ENCODE data around the gene IPO5.
"Not testable (repeated sequence)": the region's sequence is repeated elsewhere in the genome, so short reads cannot be mapped to it uniquely, and the experiment has no call there.

IPO5 gene

GRCh38 chr13:97951376-97951775 lies 2.1 kb upstream of the IPO5 start:
- DNase-seq, result no peak

- not testable (repeated sequence) for DNase-seq
Measured at GRCh38 chr13:97952831-97953230, 644 bp upstream of the IPO5 start.

DNA sequence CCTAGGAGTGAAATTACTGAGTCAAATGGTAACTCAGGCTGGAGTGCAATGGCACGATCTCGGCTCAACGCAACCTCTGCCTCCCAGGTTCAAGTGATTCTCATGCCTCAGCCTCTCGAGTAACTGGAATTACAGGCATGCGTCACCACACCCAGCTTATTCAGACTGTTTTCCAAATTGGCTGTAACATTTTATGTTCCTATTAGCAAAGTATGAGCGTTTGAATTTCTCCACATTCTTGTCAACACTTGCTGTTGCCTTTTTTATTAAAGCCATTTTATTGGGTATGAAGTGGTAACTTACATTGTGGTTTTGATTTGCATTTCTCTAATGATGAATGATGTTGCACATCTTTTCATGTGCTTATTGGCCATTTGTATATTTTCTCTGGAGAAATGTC lies 7.9 kb downstream of the IPO5 start:
- DNase-seq, result no peak

DNA sequence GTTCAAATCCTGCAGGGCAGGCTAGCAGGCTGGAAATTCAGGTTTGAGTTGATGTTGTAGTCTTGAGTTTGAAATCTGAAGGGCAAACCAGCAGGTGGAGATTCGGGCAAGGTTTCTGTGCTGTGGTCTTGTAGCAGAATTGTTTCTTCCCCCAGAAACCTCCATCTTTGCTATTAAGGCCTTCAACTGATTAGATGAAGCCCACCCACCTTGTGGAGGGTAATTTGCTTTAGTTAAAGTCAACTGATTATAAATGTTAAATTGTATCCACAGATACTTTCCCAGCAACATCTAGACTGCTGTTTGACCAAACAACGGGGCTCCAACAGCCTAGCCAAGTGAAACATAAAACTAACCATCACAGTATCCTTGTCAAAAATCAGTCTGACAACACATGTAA lies 9.4 kb downstream of the IPO5 start:
- no peak for DNase-seq

GRCh38 chr13:97967226-97967625 lies 13.8 kb downstream of the IPO5 start:
- DNase-seq, result no peak

- no peak for DNase-seq
Measured at GRCh38 chr13:97967948-97968347, 14.5 kb downstream of the IPO5 start.

GRCh38 chr13:97971519-97971918 lies 18.0 kb downstream of the IPO5 start:
- no peak for DNase-seq

GRCh38 chr13:97974773-97975172 lies 21.3 kb downstream of the IPO5 start:
- DNase-seq, result no peak

- DNase-seq, result no peak
Measured at GRCh38 chr13:97975280-97975847, 21.9 kb downstream of the IPO5 start.

- peak; percentile 86 for DNase-seq
Measured at GRCh38 chr13:97975848-97976609, 22.6 kb downstream of the IPO5 start.

DNA sequence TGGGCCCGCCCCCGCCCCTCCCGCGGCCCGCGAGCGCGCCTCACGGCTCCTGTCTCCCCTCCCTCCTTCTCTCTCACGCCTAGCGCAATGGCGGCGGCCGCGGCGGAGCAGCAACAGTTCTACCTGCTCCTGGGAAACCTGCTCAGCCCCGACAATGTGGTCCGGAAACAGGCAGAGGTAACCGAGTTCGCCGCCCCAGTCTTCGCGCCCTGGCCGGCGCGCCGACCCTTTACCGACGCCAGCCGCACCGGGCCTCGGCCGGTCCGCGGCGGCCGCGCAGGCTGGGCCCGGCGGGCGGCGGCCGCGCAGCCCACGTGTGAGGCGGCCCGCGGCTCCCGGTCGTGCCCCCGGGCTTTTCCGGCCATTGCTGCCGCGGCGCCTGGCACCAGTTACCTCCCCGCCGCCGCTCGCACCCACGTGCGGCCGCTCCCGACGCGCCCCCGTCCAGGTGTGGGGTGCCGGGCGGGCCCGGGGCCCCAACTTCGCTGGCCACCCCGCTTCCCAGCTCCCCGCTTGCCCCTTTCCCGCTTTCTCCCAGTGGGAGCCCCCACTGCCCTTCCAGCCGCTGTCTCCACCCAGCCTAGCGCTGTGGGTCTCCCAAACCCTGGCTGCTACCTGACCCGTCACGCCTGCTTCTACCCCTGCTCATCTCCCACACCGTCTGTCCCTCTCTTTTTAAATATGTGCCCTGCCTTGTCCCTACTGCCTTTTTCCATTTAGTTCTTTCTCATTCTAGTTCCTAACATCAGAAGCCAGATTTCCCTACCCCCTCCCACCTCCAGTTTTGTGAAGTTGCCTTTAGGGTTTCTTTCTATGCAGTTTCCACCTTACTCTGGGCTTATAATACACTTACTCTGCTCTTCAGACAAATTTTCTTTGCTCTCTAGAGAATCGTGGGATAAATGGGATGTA lies 23.4 kb downstream of the IPO5 start:
- DNase-seq, result peak; percentile 77

- DNase-seq, result no peak
Measured at GRCh38 chr13:97977982-97978381, 24.5 kb downstream of the IPO5 start.

GRCh38 chr13:97978651-97979050 lies 25.2 kb downstream of the IPO5 start:
- DNase-seq, result no peak

GRCh38 chr13:97979051-97979450 lies 25.6 kb downstream of the IPO5 start:
- no peak for DNase-seq

DNA sequence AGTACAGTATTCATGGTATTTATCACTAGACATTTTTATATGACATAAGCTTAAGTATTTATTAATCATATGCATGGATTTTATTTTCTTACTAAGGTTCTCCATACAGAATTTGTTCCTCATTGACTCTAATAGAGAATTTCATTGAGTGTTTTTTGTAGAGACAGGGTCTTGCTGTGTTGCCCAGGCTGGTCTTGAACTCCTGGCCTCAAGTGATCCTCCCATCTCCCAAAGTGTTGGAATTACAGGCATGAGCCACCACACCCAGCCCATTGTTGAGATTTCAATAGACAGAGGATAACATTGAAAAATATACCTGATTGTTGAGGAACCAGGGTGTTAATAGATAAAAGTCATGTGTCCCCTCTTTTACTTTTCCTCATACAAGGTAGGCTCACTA lies 26.1 kb downstream of the IPO5 start:
- DNase-seq, result no peak

- no peak for DNase-seq
Measured at GRCh38 chr13:97982286-97982685, 28.8 kb downstream of the IPO5 start.

- no peak for DNase-seq
Measured at GRCh38 chr13:97986835-97987234, 33.4 kb downstream of the IPO5 start.

DNA sequence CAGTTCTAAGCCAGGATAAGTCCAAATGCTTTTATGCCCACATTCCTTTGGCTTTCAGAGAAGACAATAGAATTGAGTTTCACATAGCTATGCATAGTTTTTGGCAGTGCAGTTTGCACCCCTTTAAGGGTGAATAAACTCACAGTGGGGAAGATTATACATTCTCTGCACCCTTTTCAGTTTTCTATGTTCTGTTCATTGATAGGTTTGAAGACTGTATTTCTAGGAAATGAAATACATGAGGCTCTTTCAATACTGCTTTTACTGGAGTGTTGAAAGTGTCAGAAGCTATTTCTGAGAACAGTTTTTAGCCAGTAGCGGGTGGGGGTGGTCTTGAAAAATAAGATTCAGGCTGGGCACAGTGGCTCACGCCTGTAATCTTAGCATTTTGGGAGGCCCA lies 46.2 kb downstream of the IPO5 start:
- DNase-seq, result no peak

DNA sequence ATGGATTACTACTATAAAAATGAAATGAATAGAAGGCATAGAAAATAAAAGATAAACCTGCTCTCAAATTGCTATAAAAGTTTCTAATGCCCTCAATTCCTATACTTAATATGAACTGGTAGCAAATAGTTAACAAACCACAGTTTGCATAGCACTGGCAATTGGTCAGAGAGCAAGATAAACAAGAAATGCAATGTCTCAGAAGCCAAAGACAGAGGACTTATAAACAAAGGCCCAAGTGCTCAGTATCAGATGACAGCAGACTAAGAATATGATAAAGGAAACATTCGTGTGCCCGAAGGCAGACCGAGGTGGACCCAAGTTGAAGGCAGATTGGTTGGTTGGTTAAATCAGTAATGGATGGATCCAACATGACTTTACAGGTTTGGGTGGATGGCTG lies 50.6 kb downstream of the IPO5 start:
- DNase-seq, result no peak

- DNase-seq, result not testable (repeated sequence)
Measured at GRCh38 chr13:98004997-98005396, 51.5 kb downstream of the IPO5 start.

DNA sequence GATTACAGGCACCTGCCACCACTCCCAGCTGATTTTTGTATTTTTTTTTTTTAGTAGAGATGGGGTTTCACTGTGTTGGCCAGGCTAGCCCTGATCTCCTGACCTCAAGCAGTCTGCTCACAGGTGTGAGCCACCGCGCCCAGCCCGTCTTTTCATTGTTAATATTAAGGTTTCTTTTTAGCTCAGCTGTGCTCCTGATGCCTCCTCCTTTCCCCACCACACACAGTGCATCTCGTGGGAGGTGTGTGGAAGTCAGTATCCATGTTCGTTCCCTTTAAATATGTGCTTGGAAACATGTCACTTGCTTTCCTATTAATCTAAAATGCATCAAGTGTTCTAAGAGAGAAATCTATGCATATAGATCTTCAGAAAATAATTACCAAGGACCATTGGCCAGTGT lies 53.5 kb downstream of the IPO5 start:
- no peak for DNase-seq

DNA sequence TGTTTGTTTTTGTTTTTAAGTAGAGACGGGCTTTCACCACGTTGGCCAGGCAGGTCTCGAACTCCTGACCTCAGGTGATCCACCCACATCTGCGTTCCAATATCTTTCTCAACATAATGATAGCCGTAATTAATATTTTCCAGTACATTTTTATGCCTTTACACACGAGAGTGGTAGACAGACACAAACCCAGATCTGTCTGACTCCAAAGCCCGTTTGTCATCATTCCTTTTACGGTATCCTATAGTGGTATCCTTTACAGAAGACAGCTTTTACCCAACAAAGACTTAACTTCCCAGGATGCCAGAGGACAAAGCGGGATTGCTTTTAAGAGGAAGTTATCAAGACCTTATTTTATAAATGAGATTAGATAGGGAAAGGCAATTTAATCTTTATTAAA lies 59.8 kb downstream of the IPO5 start:
- DNase-seq, result no peak

DNA sequence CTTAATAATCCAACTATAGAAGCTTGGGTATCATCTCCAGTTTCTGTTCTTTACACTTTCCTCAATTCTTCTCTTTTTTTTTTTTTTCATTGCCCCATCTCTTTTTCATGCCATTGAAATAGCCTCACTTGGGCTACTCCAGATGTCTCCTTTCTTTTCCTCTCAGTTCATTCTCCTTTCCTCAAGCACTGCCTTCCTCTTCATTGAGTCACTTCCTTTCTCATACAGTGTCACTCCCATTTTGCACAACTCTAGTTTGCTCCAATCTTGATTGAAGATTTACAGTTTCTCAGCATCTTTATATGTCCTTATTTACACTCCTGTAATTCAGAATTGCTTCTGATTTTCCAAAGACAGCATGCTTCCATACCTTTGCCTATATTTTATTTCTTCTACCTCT lies 61.3 kb downstream of the IPO5 start:
- no peak for DNase-seq

- DNase-seq, result no peak
Measured at GRCh38 chr13:98018293-98018692, 64.8 kb downstream of the IPO5 start.
